ENCODE measurements around the gene C10orf90.

- TF ChIP-seq POLR2A (IDR thresholded peaks at IDR 0.05) (no peak), CTCF (IDR thresholded peaks at IDR 0.05) (no peak)
Observed at GRCh38 chr10:126616737-126617136, 53.8 kb downstream of the C10orf90 start.
